Astrocyte (in vitro differentiated cells and primary cell): ENCODE measurements around the gene DIAPH2. TPM values are rescaled to one million over a fixed set of nuclear protein-coding genes. Genes with fewer than 3 reads are reported as not detected.
A peak's percentile ranks its signal among the peaks of the same experiment; 100 is the strongest.

Experiments
- DNase-seq: peaks from one replicate; pipeline ENCODE4 v3.0.0-alpha.2; 2010; ENCODE audit warnings: low read depth
- FAIRE-seq: peaks from 2 replicates; lab custom pipeline; 2011; peaks lifted over from hg19 to GRCh38; lab: Jason Lieb, UNC
- H2AFZ ChIP-seq: 2 replicates; pipeline ENCODE4 v1.6.0; 2012; ENCODE audit warnings: low read depth, low read length, inconsistent platforms
- H3K27ac ChIP-seq: 2 replicates; pipeline ENCODE4 v1.5.1; 2011; ENCODE audit warnings: low read depth, low read length, inconsistent platforms
- H3K27me3 ChIP-seq: 2 replicates; pipeline ENCODE4 v1.6.0; 2011; ENCODE audit warnings: low read length, inconsistent platforms; ENCODE audit not compliant: insufficient read depth
- H3K36me3 ChIP-seq: 2 replicates; pipeline ENCODE4 v1.5.1; 2011; ENCODE audit warnings: low read length, inconsistent platforms; ENCODE audit not compliant: insufficient read depth
- H3K4me1 ChIP-seq: 2 replicates; pipeline ENCODE4 v1.5.1; 2011; ENCODE audit warnings: low read length, inconsistent platforms; ENCODE audit not compliant: insufficient read depth
- H3K4me2 ChIP-seq: 2 replicates; pipeline ENCODE4 v1.6.0; 2012; ENCODE audit warnings: low read length, inconsistent platforms
- H3K4me3 ChIP-seq: 2 replicates; pipeline ENCODE4 v1.5.1; 2011; ENCODE audit warnings: low read depth, mild to moderate bottlenecking, low read length, inconsistent platforms; ENCODE audit not compliant: insufficient read depth
- H3K79me2 ChIP-seq: 2 replicates; pipeline ENCODE4 v1.6.0; 2012; ENCODE audit warnings: mild to moderate bottlenecking, low read length, inconsistent platforms; ENCODE audit not compliant: insufficient read depth
- H3K9ac ChIP-seq: 2 replicates; pipeline ENCODE4 v1.6.0; 2012; ENCODE audit warnings: mild to moderate bottlenecking, low read length, inconsistent platforms
- H3K9me3 ChIP-seq: 2 replicates; pipeline ENCODE4 v1.5.1; 2012; ENCODE audit warnings: low read depth, mild to moderate bottlenecking, low read length, inconsistent platforms; ENCODE audit not compliant: insufficient read depth
- H4K20me1 ChIP-seq: 2 replicates; pipeline ENCODE4 v1.6.0; 2012; ENCODE audit warnings: low read length, inconsistent platforms; ENCODE audit not compliant: insufficient read depth
- H3K27ac Mint-ChIP-seq: one replicate; pipeline ENCODE4 v1.8.0; 2021; ENCODE audit warnings: mild to moderate bottlenecking, mixed read lengths; ENCODE audit not compliant: unreplicated experiment
- H3K27me3 Mint-ChIP-seq: one replicate; pipeline ENCODE4 v1.8.0; 2021; ENCODE audit warnings: low read depth, mixed read lengths; ENCODE audit not compliant: unreplicated experiment
- H3K36me3 Mint-ChIP-seq: one replicate; pipeline ENCODE4 v1.8.0; 2021; ENCODE audit warnings: low read depth, mixed read lengths; ENCODE audit not compliant: unreplicated experiment
- H3K4me1 Mint-ChIP-seq: one replicate; pipeline ENCODE4 v1.8.0; 2021; ENCODE audit warnings: low read depth, mixed read lengths; ENCODE audit not compliant: unreplicated experiment
- H3K4me3 Mint-ChIP-seq: one replicate; pipeline ENCODE4 v1.8.0; 2021; ENCODE audit warnings: mild to moderate bottlenecking, moderate library complexity, mixed read lengths; ENCODE audit not compliant: unreplicated experiment
- H3K9me3 Mint-ChIP-seq: one replicate; pipeline ENCODE4 v1.8.0; 2021; ENCODE audit warnings: mild to moderate bottlenecking, mixed read lengths; ENCODE audit not compliant: unreplicated experiment
- CTCF ChIP-seq: IDR thresholded peaks from 2 replicates; pipeline ENCODE4 v1.5.1; 2011; ENCODE audit warnings: low read depth, mild to moderate bottlenecking, inconsistent platforms, low read length, moderate library complexity; ENCODE audit not compliant: insufficient read depth
- EZH2 ChIP-seq: IDR thresholded peaks from 2 replicates; pipeline ENCODE4 v1.6.1; 2012; ENCODE audit warnings: mild to moderate bottlenecking, low read length, inconsistent platforms; ENCODE audit not compliant: insufficient read depth
- total RNA-seq: library from RNA; stranded (reverse); gene quantifications from 2 replicates; pipeline ENCODE4 v1.2.1, GENCODE V29; 2021

The DIAPH2 gene
- total RNA-seq, 1 donor from 2014 or later = 9.8 TPM

GRCh38 chrX:96820935-96821334 lies 136.3 kb downstream of the DIAPH2 start:
- no peaks in the 10 kb centered on the region for H4K20me1 ChIP-seq
- no peak overlapping the region for H3K4me2 ChIP-seq
- Mint-ChIP-seq H3K9me3 (no peaks in the 10 kb centered on the region), H3K36me3 (peaks cover 1% of the 10 kb centered on the region), H3K27me3 (no peaks in the 10 kb centered on the region), H3K27ac (no peak overlapping the region), H3K4me3 (no peak overlapping the region), H3K4me1 (no peaks in the 10 kb centered on the region)
- H3K4me1 ChIP-seq = no peaks in the 10 kb centered on the region
- no peak overlapping the region for H2AFZ ChIP-seq
- H3K4me3 ChIP-seq = no peak overlapping the region
- H3K27ac ChIP-seq = no peak overlapping the region
- TF ChIP-seq EZH2 (no peak), CTCF (no peak)
- H3K9ac ChIP-seq = no peak overlapping the region
- no peaks in the 10 kb centered on the region for H3K27me3 ChIP-seq
- no peaks in the 10 kb centered on the region for H3K79me2 ChIP-seq
- peak; percentile 87 for FAIRE-seq
- H3K36me3 ChIP-seq = no peaks in the 10 kb centered on the region
- no peak for DNase-seq
- H3K9me3 ChIP-seq = no peaks in the 10 kb centered on the region

GRCh38 chrX:96824166-96824565 lies 139.5 kb downstream of the DIAPH2 start:
- Histone ChIP-seq H3K9ac (no peak overlapping the region), H3K79me2 (no peaks in the 10 kb centered on the region), H3K9me3 (no peaks in the 10 kb centered on the region), H3K36me3 (no peaks in the 10 kb centered on the region), H4K20me1 (no peaks in the 10 kb centered on the region), H3K4me2 (no peak overlapping the region), H3K27me3 (no peaks in the 10 kb centered on the region), H2AFZ (no peak overlapping the region), H3K4me3 (no peak overlapping the region), H3K27ac (no peak overlapping the region), H3K4me1 (no peaks in the 10 kb centered on the region)
- H3K4me1 Mint-ChIP-seq = no peaks in the 10 kb centered on the region
- TF ChIP-seq CTCF = no peak
- no peak for TF ChIP-seq EZH2
- H3K27ac Mint-ChIP-seq = no peak overlapping the region
- DNase-seq (no peak), FAIRE-seq (no peak)
- no peaks in the 10 kb centered on the region for H3K9me3 Mint-ChIP-seq
- no peak overlapping the region for H3K4me3 Mint-ChIP-seq
- no peaks in the 10 kb centered on the region for H3K27me3 Mint-ChIP-seq
- H3K36me3 Mint-ChIP-seq = no peaks in the 10 kb centered on the region

- H3K4me3 Mint-ChIP-seq = no peak overlapping the region
- no peaks in the 10 kb centered on the region for H3K79me2 ChIP-seq
- no peaks in the 10 kb centered on the region for H3K27me3 ChIP-seq
- no peak overlapping the region for H3K27ac Mint-ChIP-seq
- H3K9ac ChIP-seq = no peak overlapping the region
- TF ChIP-seq CTCF (no peak), EZH2 (no peak)
- H3K36me3 Mint-ChIP-seq = no peaks in the 10 kb centered on the region
- DNase-seq (no peak), FAIRE-seq (no peak)
- H3K9me3 ChIP-seq = no peaks in the 10 kb centered on the region
- H3K27ac ChIP-seq = no peak overlapping the region
- no peak overlapping the region for H2AFZ ChIP-seq
- no peak overlapping the region for H3K4me2 ChIP-seq
- no peaks in the 10 kb centered on the region for H3K9me3 Mint-ChIP-seq
- H3K4me1 ChIP-seq = no peaks in the 10 kb centered on the region
- no peaks in the 10 kb centered on the region for H4K20me1 ChIP-seq
- H3K4me3 ChIP-seq = no peak overlapping the region
- peaks cover 7% of the 10 kb centered on the region for H3K4me1 Mint-ChIP-seq
- H3K27me3 Mint-ChIP-seq = no peaks in the 10 kb centered on the region
- H3K36me3 ChIP-seq = no peaks in the 10 kb centered on the region
Measured at GRCh38 chrX:96833333-96833732, 148.7 kb downstream of the DIAPH2 start.
